WERI-Rb-1 (cell line): Measurements from ENCODE around the gene TGM3.

Experiments used
- DNase-seq: peaks from one replicate; pipeline ENCODE4 v3.0.0-alpha.2; 2020
- H3K27ac ChIP-seq: fragments of 250-450 bp; sonication (Bioruptor Pico); 2 replicates; pipeline ENCODE4 v1.5.1; 2020; ENCODE audit warnings: mild to moderate bottlenecking, moderate library complexity
- H3K27me3 ChIP-seq: fragments of 250-450 bp; sonication (Bioruptor Pico); 2 replicates; pipeline ENCODE4 v1.5.1; 2021; ENCODE audit warnings: mild to moderate bottlenecking, low read depth, moderate library complexity; ENCODE audit not compliant: insufficient read depth, severe bottlenecking
- H3K36me3 ChIP-seq: fragments of 250-450 bp; sonication (Bioruptor Pico); 2 replicates; pipeline ENCODE4 v1.5.1; 2020; ENCODE audit warnings: mild to moderate bottlenecking, moderate library complexity
- H3K4me3 ChIP-seq: 2 replicates; pipeline ENCODE4 v1.5.1; 2011; ENCODE audit warnings: low read depth, mild to moderate bottlenecking, control low read depth, low read length
- H3K9me3 ChIP-seq: fragments of 250-450 bp; sonication (Bioruptor Pico); 2 replicates; pipeline ENCODE4 v1.5.1; 2021; ENCODE audit warnings: mild to moderate bottlenecking, moderate library complexity; ENCODE audit not compliant: severe bottlenecking
- TF ChIP-seq, protein P1 (sequence below): IDR thresholded peaks from 2 replicates; pipeline ENCODE4 v1.5.1; 2011; ENCODE audit warnings: low read depth, mild to moderate bottlenecking, control low read depth, inconsistent platforms, low read length

The TGM3 gene

DNA sequence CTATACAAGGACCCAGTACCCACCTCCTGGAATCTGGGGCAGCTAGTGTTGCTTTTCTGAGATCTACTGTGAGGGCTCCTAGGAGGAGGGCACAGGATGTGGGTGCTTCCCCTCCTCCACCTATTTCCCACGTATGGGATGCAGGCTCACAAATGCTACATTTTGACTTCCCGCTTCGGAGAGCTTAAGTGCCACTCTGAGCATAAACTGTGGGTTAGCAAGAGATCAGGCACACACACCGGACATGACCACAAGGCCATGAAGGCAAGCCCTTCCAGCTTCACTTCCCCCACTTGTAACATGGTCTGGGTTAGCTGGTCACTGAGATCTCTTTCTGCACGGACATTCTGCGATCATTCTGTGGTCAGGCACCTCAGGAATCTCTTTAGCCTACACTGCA, 15.7 kb upstream of the TGM3 start:
- no peaks in the 10 kb centered on the region for H3K36me3 ChIP-seq

DNA sequence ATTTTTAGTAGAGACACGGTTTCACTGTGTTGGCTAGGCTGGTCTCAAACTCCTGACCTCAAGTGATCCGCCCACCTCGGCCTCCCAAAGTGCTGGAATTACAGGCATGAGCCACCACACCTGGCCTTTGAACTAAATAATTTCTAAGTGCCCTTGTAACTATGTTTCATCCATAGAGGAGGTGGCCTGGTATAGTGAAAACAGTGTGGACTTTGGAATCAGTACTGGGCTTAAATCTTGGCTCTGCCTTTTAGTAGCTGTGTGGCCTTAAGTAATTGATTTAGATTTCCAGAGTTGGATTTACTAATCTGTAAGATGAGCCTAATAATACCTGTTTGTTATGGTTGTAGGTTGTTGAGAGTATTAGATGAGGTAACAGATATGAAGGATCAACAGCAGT, 14.2 kb upstream of the TGM3 start:
- Histone ChIP-seq H3K36me3 (no peaks in the 10 kb centered on the region), H3K4me3 (no peak overlapping the region), H3K9me3 (peaks cover 2% of the 10 kb centered on the region), H3K27me3 (peaks cover 64% of the 10 kb centered on the region), H3K27ac (no peak overlapping the region)
- TF ChIP-seq, protein P1, sequence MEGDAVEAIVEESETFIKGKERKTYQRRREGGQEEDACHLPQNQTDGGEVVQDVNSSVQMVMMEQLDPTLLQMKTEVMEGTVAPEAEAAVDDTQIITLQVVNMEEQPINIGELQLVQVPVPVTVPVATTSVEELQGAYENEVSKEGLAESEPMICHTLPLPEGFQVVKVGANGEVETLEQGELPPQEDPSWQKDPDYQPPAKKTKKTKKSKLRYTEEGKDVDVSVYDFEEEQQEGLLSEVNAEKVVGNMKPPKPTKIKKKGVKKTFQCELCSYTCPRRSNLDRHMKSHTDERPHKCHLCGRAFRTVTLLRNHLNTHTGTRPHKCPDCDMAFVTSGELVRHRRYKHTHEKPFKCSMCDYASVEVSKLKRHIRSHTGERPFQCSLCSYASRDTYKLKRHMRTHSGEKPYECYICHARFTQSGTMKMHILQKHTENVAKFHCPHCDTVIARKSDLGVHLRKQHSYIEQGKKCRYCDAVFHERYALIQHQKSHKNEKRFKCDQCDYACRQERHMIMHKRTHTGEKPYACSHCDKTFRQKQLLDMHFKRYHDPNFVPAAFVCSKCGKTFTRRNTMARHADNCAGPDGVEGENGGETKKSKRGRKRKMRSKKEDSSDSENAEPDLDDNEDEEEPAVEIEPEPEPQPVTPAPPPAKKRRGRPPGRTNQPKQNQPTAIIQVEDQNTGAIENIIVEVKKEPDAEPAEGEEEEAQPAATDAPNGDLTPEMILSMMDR = no peak
- DNase-seq = no peak

More for the DNA sequence above, 15.7 kb upstream of the TGM3 start:
- Histone ChIP-seq H3K9me3 (peaks cover 2% of the 10 kb centered on the region), H3K4me3 (no peak overlapping the region), H3K27me3 (peaks cover 72% of the 10 kb centered on the region), H3K27ac (no peak overlapping the region)
- no peak for DNase-seq
- TF ChIP-seq, protein P1 = no peak

DNA sequence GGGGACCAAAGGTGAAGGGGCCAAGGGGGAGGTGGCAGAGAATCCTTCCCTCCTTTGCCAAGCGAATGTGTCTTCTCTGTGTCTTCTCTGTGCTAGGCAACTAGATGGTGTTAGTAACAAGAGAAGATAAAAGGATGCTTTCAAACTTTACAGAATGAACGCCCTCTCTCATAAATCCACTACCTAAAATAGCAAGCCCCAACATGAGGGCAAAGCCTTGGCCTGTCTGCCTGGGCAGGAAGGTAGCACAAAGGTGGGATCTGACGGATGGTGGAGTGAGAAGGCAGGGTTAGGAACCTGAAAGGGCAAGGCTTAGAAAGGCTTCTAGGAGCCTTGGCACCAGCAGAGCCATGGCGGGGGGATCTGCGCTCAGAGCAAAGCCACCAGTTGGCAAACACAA, 13.6 kb upstream of the TGM3 start:
- Histone ChIP-seq H3K27me3 (peaks cover 58% of the 10 kb centered on the region), H3K4me3 (no peak overlapping the region), H3K9me3 (peaks cover 2% of the 10 kb centered on the region), H3K36me3 (no peaks in the 10 kb centered on the region), H3K27ac (no peak overlapping the region)
- no peak for DNase-seq
- TF ChIP-seq, protein P1 = no peak

DNA sequence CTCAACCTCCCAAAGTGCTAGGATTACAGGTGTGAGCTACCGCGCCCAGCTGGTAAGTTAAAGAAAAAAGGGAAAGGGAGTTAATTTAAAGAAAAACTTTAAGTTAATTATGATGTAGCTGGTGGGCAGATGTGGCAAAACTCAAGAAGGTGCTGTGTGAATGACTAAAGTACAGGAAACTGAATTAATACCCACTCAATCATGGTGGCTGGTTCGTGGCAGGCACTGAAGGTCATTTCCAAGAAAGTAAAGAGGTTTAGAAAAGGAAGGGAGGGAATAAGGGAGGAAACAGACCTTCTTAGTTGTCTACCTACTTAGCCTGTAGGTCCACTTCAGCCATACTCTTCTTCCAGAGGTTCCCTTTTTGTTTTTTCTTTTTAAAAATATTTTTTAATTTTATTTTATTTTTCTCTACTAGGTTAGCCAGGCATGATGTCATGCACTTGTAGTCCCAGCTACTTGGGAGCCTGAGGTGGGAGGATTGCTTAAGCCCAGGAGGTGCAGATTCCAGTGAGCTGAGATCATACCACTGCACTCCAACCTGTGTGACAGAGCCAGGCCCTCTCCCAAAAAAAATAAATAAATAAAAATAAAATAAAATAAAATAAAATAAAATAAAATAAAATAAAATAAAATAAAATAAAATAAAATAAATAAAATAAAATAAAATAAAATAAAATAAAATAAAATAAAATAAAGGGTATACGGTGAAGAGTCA, 11.9 kb upstream of the TGM3 start:
- DNase-seq = no peak
- TF ChIP-seq, protein P1 = no peak
- H3K4me3 ChIP-seq = no peak overlapping the region

DNA sequence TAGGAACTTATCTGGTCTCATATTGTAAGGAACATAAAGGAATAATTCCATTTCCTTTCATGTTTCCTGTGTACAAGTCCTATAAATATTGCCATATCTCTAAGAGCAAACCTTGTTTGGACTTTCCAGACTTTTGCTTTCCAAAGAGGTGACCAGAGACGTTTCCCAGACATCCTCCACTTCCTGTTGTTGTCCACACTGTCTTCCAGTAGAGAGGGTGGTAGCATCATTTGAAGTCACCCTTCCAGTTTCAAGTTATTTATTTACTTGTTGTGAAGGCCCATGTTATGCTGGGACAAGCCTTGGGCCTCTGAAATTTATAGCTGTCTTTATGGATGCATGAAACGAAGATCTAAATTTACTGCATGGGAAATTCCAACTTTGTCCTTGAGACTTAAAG, 10.6 kb upstream of the TGM3 start:
- TF ChIP-seq, protein P1 = no peak
- H3K4me3 ChIP-seq = no peak overlapping the region
- no peak overlapping the region for H3K27ac ChIP-seq
- peaks cover 31% of the 10 kb centered on the region for H3K27me3 ChIP-seq
- H3K36me3 ChIP-seq = no peaks in the 10 kb centered on the region
- no peak for DNase-seq
- peaks cover 2% of the 10 kb centered on the region for H3K9me3 ChIP-seq

More for the DNA sequence above, 11.9 kb upstream of the TGM3 start:
- Histone ChIP-seq H3K36me3 (no peaks in the 10 kb centered on the region), H3K9me3 (peaks cover 2% of the 10 kb centered on the region), H3K27me3 (peaks cover 44% of the 10 kb centered on the region), H3K27ac (no peak overlapping the region)

DNA sequence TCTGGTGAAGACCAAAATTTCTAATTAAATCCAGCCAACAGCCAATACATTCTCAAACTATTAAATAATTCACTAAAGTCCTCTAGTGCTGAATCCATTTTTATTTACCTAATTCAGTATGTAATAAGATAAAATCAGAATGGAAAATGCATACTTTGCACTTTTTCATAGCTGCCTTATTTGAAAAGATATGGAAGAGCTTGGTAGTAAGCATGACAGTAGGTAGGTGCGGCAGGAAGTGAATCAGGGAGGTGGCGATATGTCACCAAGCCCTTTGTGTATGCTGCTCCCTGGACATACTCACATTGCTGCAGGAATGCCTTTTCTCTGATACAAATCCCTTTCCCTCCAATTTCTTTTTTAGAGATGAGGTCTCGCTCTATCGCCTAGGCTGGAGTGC, 10.2 kb upstream of the TGM3 start:
- H3K36me3 ChIP-seq = no peaks in the 10 kb centered on the region
- H3K27ac ChIP-seq = no peak overlapping the region
- peaks cover 28% of the 10 kb centered on the region for H3K27me3 ChIP-seq
- DNase-seq = no peak
- TF ChIP-seq, protein P1 = no peak
- peaks cover 2% of the 10 kb centered on the region for H3K9me3 ChIP-seq
- H3K4me3 ChIP-seq = no peak overlapping the region
